Activated CD4-positive, alpha-beta T cell treated with anti-CD3 and anti-CD28 coated beads, Interleukin-2, amount 10 ng/mL, durations not matched to agents 7 days and 5 days (primary cell): Measurements from ENCODE around the gene KRT76. TPM values are rescaled to one million over a fixed set of nuclear protein-coding genes. Genes with fewer than 3 reads are reported as not detected.

Experiments used
- CTCF ChIA-PET: fragments of 350-600 bp; sonication (Branson Sonifier 250); formaldehyde crosslinking; loops from one replicate; lab custom pipeline; 2021; ENCODE audit warnings: antibody characterized with exemption; lab: Charles Lee
- POLR2A ChIA-PET: fragments of 350-600 bp; sonication (Branson Sonifier 250); formaldehyde crosslinking; loops from one replicate; lab custom pipeline; 2021; ENCODE audit warnings: antibody characterized with exemption; lab: Charles Lee
- DNase-seq: peaks from one replicate; pipeline ENCODE4 v3.0.0-alpha.2; 2020
- H3K27ac Mint-ChIP-seq: one replicate; pipeline ENCODE4 v1.8.0; 2021; ENCODE audit warnings: mild to moderate bottlenecking, moderate library complexity, mixed read lengths
- H3K27me3 Mint-ChIP-seq: one replicate; pipeline ENCODE4 v1.8.0; 2021; ENCODE audit warnings: mixed read lengths
- H3K36me3 Mint-ChIP-seq: one replicate; pipeline ENCODE4 v1.8.0; 2021; ENCODE audit warnings: low read depth, mixed read lengths
- H3K4me1 Mint-ChIP-seq: one replicate; pipeline ENCODE4 v1.8.0; 2021; ENCODE audit warnings: mixed read lengths
- H3K4me3 Mint-ChIP-seq: one replicate; pipeline ENCODE4 v1.8.0; 2021; ENCODE audit warnings: mild to moderate bottlenecking, moderate library complexity, mixed read lengths
- H3K9me3 Mint-ChIP-seq: one replicate; pipeline ENCODE4 v1.8.0; 2021; ENCODE audit warnings: mixed read lengths
- total RNA-seq, 2 experiments: library from RNA; stranded (reverse); gene quantifications; one replicate each; pipeline ENCODE4 v1.2.3, GENCODE V29; 2021

The KRT76 gene
- total RNA-seq, 2 experiments from 2014 or later = not detected

DNA sequence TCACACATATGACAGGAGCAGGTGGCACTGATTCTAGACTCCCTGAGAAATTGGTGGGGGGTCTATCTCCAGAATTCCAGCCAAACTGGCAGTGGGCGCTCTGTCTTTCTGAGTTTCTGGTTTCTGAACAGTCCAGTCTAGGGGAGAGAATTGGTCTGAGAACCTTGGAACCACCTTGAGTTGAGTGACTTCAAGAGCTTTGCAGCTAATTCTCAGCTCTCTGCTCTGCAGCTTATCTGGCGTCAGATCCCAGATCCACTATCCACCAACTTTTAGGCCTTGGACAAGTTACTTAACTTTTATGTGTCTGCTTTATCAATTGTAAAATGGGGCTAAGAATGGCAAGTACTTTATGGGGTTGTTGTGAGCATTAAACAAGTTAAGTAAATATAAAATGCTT, 1.7 kb upstream of the KRT76 start:
- CTCF ChIA-PET = interaction anchor here (1.5 kb wide), 1 partner anchor 61 kb away, joined by 3 read pairs; no protein-coding TSS in a partner anchor
- Mint-ChIP-seq H3K27ac (no peak overlapping the region), H3K9me3 (no peaks in the 10 kb centered on the region), H3K36me3 (no peaks in the 10 kb centered on the region), H3K27me3 (peaks cover 10% of the 10 kb centered on the region), H3K4me1 (no peaks in the 10 kb centered on the region), H3K4me3 (no peak overlapping the region)
- no peak for DNase-seq
- POLR2A ChIA-PET = no interaction called here

DNA sequence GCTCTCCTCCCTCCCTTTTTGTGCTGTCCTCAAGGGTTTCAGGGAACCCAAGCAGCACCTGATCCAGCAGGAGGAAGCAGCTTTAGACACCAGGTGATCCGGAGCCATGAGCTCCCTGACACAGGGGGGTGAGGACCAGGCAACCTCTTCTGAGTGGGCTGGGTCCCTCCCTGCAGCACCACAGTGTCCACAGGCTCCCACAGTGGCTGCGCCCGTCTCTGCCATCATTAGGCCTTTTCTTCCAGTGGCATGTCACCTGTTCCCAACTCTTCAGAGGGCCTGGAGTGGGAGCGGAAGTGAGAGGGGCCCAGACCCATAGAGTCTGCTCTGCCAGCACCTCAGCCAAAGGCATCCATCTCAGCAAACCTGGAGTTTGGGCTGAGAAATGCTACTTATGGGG, 421 bp upstream of the KRT76 start:
- no peaks in the 10 kb centered on the region for H3K9me3 Mint-ChIP-seq
- H3K27ac Mint-ChIP-seq = no peak overlapping the region
- H3K36me3 Mint-ChIP-seq = no peaks in the 10 kb centered on the region
- H3K4me1 Mint-ChIP-seq = no peaks in the 10 kb centered on the region
- H3K4me3 Mint-ChIP-seq = no peak overlapping the region
- ChIA-PET POLR2A (no interaction called here), CTCF (interaction anchor here (1.5 kb wide), 1 partner anchor 60 kb away, joined by 3 read pairs; no protein-coding TSS in a partner anchor)
- peaks cover 10% of the 10 kb centered on the region for H3K27me3 Mint-ChIP-seq
- no peak for DNase-seq

DNA sequence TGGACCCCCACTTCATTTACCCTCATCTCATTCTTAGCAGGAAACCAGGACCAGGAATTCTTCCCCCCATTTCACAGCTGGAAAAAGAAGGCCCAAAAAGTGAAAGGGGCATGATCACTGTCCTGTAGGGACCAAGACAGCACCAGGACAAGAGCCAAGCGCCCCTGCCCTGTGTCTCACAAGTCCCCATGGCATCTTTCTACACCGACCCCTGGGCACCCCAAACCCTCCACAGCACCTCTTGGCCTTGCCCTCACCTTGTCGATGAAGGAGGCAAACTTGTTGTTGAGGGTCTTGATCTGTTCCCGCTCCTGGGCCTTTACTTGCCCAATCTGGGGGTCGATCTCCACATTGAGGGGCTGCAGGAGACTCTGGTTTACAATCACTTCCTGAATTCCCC, 710 bp downstream of the KRT76 start:
- Mint-ChIP-seq H3K4me1 (no peaks in the 10 kb centered on the region), H3K4me3 (no peak overlapping the region), H3K27ac (no peak overlapping the region), H3K36me3 (no peaks in the 10 kb centered on the region), H3K27me3 (peaks cover 8% of the 10 kb centered on the region), H3K9me3 (no peaks in the 10 kb centered on the region)
- CTCF ChIA-PET = interaction anchor here (1.1 kb wide), 2 partner anchors 97 to 103 kb away, joined by 3 read pairs; partner anchors contain the start of gene KRT1
- DNase-seq = no peak
- POLR2A ChIA-PET = no interaction called here

DNA sequence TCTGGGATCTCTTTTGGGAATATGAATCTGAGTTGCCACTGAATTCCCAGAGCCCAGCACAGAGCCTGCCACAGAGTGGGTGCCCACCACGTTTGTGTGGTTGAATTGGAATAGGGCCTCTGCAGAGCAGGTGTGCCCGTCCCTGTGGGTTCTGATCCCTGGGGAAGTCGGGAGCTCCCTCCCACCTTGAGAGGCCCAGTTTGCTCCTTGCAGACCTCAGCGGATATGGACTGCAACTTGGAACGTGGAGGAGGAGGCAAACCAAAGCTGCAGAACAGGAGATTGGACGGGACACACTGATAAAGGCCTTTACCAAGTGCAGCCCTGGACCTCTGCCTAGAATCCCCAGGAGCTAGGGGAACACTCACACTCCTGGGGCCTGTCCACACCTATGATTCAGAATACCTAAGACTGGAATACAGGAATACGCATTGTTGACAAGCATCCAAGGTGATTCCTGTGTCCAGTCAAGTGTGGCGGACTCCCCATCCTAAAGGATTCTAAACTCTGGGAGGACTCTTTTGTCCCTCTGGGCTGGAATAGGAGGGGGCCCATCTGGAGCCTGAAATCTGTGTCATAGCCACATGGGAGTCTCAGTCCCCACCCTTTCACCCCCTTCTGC, 2.4 kb downstream of the KRT76 start:
- CTCF ChIA-PET = interaction anchor here (1.5 kb wide), 1 partner anchor 19 kb away, joined by 4 read pairs; no protein-coding TSS in a partner anchor

DNA sequence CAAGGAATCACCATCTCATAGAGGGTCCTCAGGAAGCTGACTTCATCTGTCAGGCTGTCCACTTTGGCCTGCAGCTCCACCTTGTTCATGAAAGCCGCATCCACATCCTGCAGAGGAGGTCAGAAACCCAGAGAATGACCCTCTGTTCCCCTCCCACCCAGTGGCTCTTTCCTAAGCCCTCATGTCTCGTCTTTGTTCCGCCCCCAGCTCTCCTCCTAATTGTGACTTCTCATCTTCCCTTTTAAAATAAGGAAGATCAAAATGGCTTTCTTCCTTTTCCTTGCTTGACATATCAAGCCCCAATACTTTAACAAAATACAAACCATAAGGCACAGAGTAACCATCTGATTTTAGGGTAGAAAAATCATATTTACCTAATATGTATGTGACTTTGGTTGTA, 4.4 kb downstream of the KRT76 start:
- H3K36me3 Mint-ChIP-seq = no peaks in the 10 kb centered on the region
- H3K4me3 Mint-ChIP-seq = no peak overlapping the region
- ChIA-PET CTCF (interaction anchor here (1.6 kb wide), 1 partner anchor 208 kb away, joined by 3 read pairs; no protein-coding TSS in a partner anchor), POLR2A (no interaction called here)
- H3K9me3 Mint-ChIP-seq = no peaks in the 10 kb centered on the region
- no peaks in the 10 kb centered on the region for H3K4me1 Mint-ChIP-seq
- no peak overlapping the region for H3K27ac Mint-ChIP-seq
- no peak for DNase-seq
- H3K27me3 Mint-ChIP-seq = no peaks in the 10 kb centered on the region

More for the DNA sequence above, 2.4 kb downstream of the KRT76 start:
- H3K4me3 Mint-ChIP-seq = no peak overlapping the region
- H3K27ac Mint-ChIP-seq = no peak overlapping the region
- no peaks in the 10 kb centered on the region for H3K36me3 Mint-ChIP-seq
- H3K9me3 Mint-ChIP-seq = no peaks in the 10 kb centered on the region
- POLR2A ChIA-PET = no interaction called here
- no peak for DNase-seq
- H3K27me3 Mint-ChIP-seq = peaks cover 2% of the 10 kb centered on the region
- no peaks in the 10 kb centered on the region for H3K4me1 Mint-ChIP-seq

DNA sequence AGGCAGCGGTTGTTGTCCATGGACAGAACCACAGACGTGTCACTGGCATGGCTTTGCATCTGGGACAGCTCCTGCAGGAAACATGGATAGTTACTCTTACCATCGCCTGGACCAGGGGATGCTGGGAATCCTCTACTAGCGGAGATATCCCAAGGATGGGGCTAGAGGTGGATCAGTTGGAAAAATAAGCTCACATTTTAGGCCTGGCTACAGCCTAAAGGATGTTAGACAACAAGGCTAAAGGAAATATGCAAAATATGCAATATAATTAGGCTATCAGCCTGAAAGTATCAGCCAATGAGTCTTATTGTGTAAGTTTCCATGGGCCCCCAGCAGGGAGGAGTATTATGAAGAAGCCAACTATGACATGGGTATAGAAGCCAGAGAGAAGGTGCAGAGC, 5.0 kb downstream of the KRT76 start:
- ChIA-PET POLR2A (no interaction called here), CTCF (interaction anchor here (1.6 kb wide), 1 partner anchor 207 kb away, joined by 3 read pairs; no protein-coding TSS in a partner anchor)
- H3K36me3 Mint-ChIP-seq = no peaks in the 10 kb centered on the region
- H3K9me3 Mint-ChIP-seq = no peaks in the 10 kb centered on the region
- H3K27me3 Mint-ChIP-seq = no peaks in the 10 kb centered on the region
- H3K4me1 Mint-ChIP-seq = no peaks in the 10 kb centered on the region
- H3K4me3 Mint-ChIP-seq = no peak overlapping the region
- H3K27ac Mint-ChIP-seq = no peak overlapping the region
- no peak for DNase-seq

DNA sequence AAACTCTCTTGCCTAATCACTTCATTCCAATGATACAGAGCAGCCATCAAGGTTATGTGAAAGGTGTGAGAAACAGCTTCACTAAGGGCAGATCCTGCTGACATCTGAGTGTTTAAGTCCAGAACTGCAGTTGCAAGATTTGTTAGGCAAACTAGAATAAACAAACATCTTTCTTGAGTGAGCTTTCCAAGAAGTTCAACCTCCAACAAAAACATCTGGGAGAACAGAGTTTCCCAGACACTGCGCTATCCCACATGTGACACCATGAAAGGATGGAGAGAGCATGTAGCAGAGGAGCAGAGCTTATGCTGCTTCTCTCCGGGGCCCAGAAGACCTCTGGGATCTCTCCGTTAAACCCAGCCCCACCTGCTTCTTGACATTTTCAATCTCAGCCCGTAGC, 5.6 kb downstream of the KRT76 start:
- Mint-ChIP-seq H3K9me3 (no peaks in the 10 kb centered on the region), H3K36me3 (no peaks in the 10 kb centered on the region), H3K4me1 (no peaks in the 10 kb centered on the region), H3K4me3 (no peak overlapping the region), H3K27me3 (no peaks in the 10 kb centered on the region), H3K27ac (no peak overlapping the region)
- no peak for DNase-seq
- CTCF ChIA-PET = interaction anchor here (1.6 kb wide), 1 partner anchor 207 kb away, joined by 3 read pairs; no protein-coding TSS in a partner anchor
- POLR2A ChIA-PET = no interaction called here

DNA sequence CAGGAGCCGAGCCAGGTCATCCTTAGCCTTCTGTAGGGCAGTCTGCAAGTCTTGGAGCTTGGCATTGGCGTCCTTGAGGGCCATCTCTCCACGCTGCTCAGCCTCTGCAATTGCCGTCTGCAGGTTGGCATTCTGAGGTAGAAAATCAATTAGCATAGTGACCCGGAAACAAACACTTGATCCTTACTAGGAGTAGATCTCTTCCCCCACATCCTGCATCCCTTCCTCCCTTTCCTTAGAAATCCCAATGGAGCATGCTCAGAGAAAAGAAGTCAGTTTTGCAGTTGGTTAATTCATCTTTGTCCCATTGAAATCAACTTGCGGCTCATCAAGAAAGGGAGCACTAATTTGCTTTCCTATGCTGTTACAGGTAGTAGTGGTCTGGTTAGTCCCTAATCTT, 6.1 kb downstream of the KRT76 start:
- no peaks in the 10 kb centered on the region for H3K27me3 Mint-ChIP-seq
- no peaks in the 10 kb centered on the region for H3K4me1 Mint-ChIP-seq
- H3K4me3 Mint-ChIP-seq = no peak overlapping the region
- no peak overlapping the region for H3K27ac Mint-ChIP-seq
- no peaks in the 10 kb centered on the region for H3K9me3 Mint-ChIP-seq
- no peaks in the 10 kb centered on the region for H3K36me3 Mint-ChIP-seq
- ChIA-PET CTCF (interaction anchor here (1.6 kb wide), 1 partner anchor 206 kb away, joined by 3 read pairs; no protein-coding TSS in a partner anchor), POLR2A (no interaction called here)
- DNase-seq = no peak

DNA sequence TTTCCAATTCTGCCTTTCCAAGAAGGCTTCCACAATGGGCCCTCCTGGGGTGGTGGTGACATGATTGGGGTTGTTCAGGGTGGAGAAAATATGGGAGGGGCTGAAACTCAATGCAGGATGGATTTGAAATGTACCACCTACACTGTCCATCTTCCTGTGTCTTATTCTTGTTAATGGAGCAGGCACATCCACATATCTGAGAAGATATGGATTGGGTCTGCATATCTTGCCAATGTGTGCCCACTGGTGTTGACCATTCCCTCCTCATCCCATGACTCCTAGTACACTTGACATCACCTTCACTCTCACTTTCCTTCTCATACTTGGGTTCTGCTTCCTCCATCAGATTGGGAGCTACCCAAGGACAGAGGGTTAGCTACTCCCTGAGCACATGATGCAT, 7.2 kb downstream of the KRT76 start:
- Mint-ChIP-seq H3K36me3 (no peaks in the 10 kb centered on the region), H3K4me1 (no peaks in the 10 kb centered on the region), H3K9me3 (no peaks in the 10 kb centered on the region), H3K27me3 (no peaks in the 10 kb centered on the region), H3K27ac (no peak overlapping the region), H3K4me3 (no peak overlapping the region)
- no peak for DNase-seq
- ChIA-PET CTCF (no interaction called here), POLR2A (no interaction called here)

DNA sequence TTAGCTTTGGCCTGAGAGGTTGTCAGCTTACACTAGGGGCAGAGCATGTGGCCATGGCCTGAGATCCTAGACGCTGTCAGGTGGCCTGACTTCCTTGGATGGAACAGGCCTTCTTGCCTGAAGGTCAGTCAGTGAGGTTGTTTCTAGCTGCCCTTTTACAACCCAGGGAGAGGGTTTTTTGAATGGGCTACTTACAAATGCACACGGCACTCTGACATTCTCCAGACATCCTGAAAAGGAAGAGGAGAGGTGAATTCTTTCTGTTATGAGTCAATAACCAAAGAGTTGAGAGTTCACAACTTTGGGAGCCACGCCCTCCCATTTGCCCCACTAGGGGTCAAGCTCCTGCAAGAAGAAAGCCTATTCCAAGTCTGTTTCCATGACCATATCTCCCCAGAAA, 7.8 kb downstream of the KRT76 start:
- POLR2A ChIA-PET = no interaction called here
- Mint-ChIP-seq H3K27ac (no peak overlapping the region), H3K4me3 (no peak overlapping the region), H3K4me1 (no peaks in the 10 kb centered on the region), H3K36me3 (no peaks in the 10 kb centered on the region), H3K27me3 (no peaks in the 10 kb centered on the region), H3K9me3 (no peaks in the 10 kb centered on the region)
- CTCF ChIA-PET = no interaction called here
- DNase-seq = no peak

DNA sequence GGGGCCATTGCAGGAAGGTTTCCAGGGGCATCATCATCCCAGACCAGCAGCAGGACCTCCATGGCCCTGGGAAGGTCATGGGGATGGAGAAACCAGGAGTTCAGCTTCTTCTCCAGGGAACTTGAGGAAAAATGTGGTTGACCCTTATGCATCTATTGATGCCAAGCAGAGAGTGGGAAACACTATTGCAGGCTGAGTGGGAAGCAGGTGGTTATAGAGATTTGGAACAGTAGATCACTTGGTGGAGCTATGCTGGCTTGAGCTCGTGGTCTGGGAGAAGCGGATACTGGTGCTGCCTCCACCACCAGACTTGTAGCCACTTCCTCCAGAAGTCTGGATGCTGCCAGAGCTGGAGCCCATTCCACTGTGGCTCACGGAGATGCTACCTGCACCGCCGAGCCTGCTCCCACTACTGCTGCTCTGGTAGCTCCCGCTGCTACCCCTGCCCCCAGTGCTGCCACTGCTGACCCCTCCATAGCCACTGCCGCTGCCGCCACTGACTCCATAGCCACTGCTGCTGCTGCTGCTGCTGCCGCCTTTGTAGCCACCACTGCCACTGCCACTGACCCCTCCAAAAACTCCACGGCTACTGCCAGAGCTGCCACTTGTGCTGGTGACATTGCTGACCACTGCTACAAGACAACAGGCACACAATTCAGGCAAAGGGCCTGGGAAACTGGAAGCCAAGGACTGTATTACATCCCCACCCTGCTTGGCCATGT, 8.5 kb downstream of the KRT76 start:
- no peak for DNase-seq
- ChIA-PET CTCF (no interaction called here), POLR2A (no interaction called here)
- H3K4me3 Mint-ChIP-seq = no peak overlapping the region
- H3K36me3 Mint-ChIP-seq = no peaks in the 10 kb centered on the region
- H3K27me3 Mint-ChIP-seq = no peaks in the 10 kb centered on the region
- H3K27ac Mint-ChIP-seq = no peak overlapping the region
- H3K4me1 Mint-ChIP-seq = no peaks in the 10 kb centered on the region
- no peaks in the 10 kb centered on the region for H3K9me3 Mint-ChIP-seq

DNA sequence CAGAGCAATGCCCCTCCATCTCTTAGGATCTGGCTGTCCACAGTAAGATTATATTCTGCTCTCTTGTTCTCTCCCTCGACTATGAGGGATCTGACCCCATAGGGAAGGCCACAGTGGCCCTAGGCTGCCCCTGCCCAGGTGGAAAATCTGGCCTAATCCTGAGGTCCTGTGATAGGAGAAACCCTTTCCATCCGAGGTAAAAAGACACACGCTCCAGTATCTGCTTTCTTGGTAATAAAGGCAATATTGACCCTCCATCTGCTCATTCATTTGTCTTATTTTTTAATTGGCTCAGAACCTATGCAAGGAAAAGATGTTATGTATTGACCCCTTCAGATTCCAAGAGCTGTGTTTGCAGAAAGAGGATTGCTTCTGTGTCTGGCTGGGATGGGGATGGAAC, 9.7 kb downstream of the KRT76 start:
- no peaks in the 10 kb centered on the region for H3K9me3 Mint-ChIP-seq
- H3K27ac Mint-ChIP-seq = no peak overlapping the region
- POLR2A ChIA-PET = no interaction called here
- no peaks in the 10 kb centered on the region for H3K4me1 Mint-ChIP-seq
- no peaks in the 10 kb centered on the region for H3K36me3 Mint-ChIP-seq
- H3K27me3 Mint-ChIP-seq = no peaks in the 10 kb centered on the region
- DNase-seq = no peak
- CTCF ChIA-PET = no interaction called here
- no peak overlapping the region for H3K4me3 Mint-ChIP-seq

DNA sequence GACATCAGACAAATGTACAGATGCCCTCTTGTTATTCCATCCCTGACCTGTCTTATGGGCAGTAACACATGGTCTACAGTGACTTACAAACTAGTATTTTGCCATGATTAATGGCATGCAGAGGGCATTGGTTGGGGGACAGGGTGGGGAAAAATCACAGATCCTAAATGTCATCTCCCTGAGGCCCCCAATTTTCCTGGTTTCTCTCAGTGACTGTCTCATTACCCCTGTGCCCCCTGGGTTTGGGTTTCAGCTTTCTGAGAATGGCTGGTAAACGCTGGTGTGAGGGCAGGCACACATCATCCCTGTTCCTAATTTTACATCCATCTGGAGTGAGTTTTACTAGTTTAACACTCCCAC, 10.1 kb downstream of the KRT76 start:
- CTCF ChIA-PET = no interaction called here
- Mint-ChIP-seq H3K27ac (no peak overlapping the region), H3K36me3 (no peaks in the 10 kb centered on the region), H3K4me3 (no peak overlapping the region), H3K4me1 (no peaks in the 10 kb centered on the region), H3K27me3 (no peaks in the 10 kb centered on the region), H3K9me3 (no peaks in the 10 kb centered on the region)
- DNase-seq = no peak
- POLR2A ChIA-PET = no interaction called here
